K562 (cell line): ENCODE results near the gene MMP20. TPM values are rescaled to one million over a fixed set of nuclear protein-coding genes. Genes with fewer than 3 reads are reported as not detected.

Experiments used
- ATAC-seq: fragments of 200-7000 bp; cut with Tn5 transposase; 3 replicates; pipeline ENCODE4 v1.9.1; 2020; ENCODE audit warnings: moderate library complexity
- BruUV-seq: library from RNA; stranded (reverse); fragments of 400-500 nt; replicated peaks from 2 replicates; lab custom pipeline; 2021; lab: Mats Ljungman, UMichigan
- CTCF ChIA-PET: fragments of 300-600 bp; formaldehyde crosslinking; extraction: SDS; loops from one replicate; lab custom pipeline; 2021; ENCODE audit warnings: low intra/inter-chr PET ratio; lab: Yijun Ruan, JAX
- POLR2A ChIA-PET: fragments of 300-600, 350-650 bp; sonication (Branson Sonifier 250); formaldehyde crosslinking; extraction: SDS; loops from one replicate; lab custom pipeline; 2021; ENCODE audit warnings: antibody characterized with exemption, inconsistent platforms; lab: Yijun Ruan, JAX
- DNase-seq, 4 experiments: peaks; one replicate each; pipeline versions ENCODE4 v3.0.0 to v3.0.0-alpha.2; 2011 to 2018; ENCODE audit warnings: low spot score in 3 of 4, mixed read lengths in 3 of 4; ENCODE audit errors: extremely low read depth in 1 of 4
- FAIRE-seq: peaks from 2 replicates; lab custom pipeline; 2011; peaks lifted over from hg19 to GRCh38; lab: Jason Lieb, UNC
- H2AFZ ChIP-seq: 2 replicates; pipeline ENCODE4 v1.6.0; 2011; ENCODE audit warnings: low read depth, low read length, control low read depth, inconsistent platforms
- H3K27ac ChIP-seq: fragments of 200-600 bp; 3 replicates; pipeline ENCODE4 v1.8.0; 2011; ENCODE audit warnings: low read depth, mild to moderate bottlenecking, control low read depth, inconsistent platforms, low read length, moderate library complexity, mixed read lengths; ENCODE audit errors: extremely low read depth
- H3K27me3 ChIP-seq, 2 experiments: fragments of 300-600 bp in 1 of 2; 2 replicates in 1 of 2; 3 replicates in 1 of 2; pipeline versions ENCODE4 v1.6.0 to v1.8.0; 2011; ENCODE audit warnings: inconsistent platforms in 2 of 2, low read length in 2 of 2, mild to moderate bottlenecking in 1 of 2, mixed read lengths in 1 of 2, moderate library complexity in 1 of 2; ENCODE audit not compliant: control insufficient read depth in 2 of 2, insufficient read depth in 2 of 2
- H3K36me3 ChIP-seq: fragments of 300-600 bp; 3 replicates; pipeline ENCODE4 v1.8.0; 2011; ENCODE audit warnings: mild to moderate bottlenecking, low read length, inconsistent platforms; ENCODE audit not compliant: control insufficient read depth, insufficient read depth
- H3K4me1 ChIP-seq, 2 experiments: fragments of 200-600 bp in 1 of 2; replicated peaks in 1 of 2; 2 replicates in 1 of 2; 3 replicates in 1 of 2; pipeline versions ENCODE4 v1.5.1 to v1.8.0; 2011; ENCODE audit warnings: inconsistent platforms in 2 of 2, low read length in 2 of 2, mild to moderate bottlenecking in 1 of 2, mixed read lengths in 1 of 2, moderate library complexity in 1 of 2; ENCODE audit not compliant: control insufficient read depth in 2 of 2, insufficient read depth in 2 of 2
- H3K4me2 ChIP-seq: 2 replicates; pipeline ENCODE4 v1.6.1; 2011; ENCODE audit warnings: low read length, control low read depth, inconsistent platforms, mixed read lengths; ENCODE audit not compliant: insufficient read depth
- H3K4me3 ChIP-seq: fragments of 200-600 bp; sonication (generic), shearing (Covaris generic); 2 replicates; pipeline ENCODE4 v1.5.1; 2016; ENCODE audit warnings: control low read depth, inconsistent platforms
- H3K79me2 ChIP-seq: fragments of 200-600 bp; 3 replicates; pipeline ENCODE4 v1.8.0; 2011; ENCODE audit warnings: low read length, inconsistent platforms; ENCODE audit not compliant: control insufficient read depth, insufficient read depth
- H3K9ac ChIP-seq, 2 experiments: 2 replicates each; pipeline versions ENCODE4 v1.6.0 to v1.6.1; 2011; ENCODE audit warnings: low read depth in 2 of 2, low read length in 2 of 2, control low read depth in 1 of 2, inconsistent platforms in 1 of 2, mild to moderate bottlenecking in 1 of 2, mixed read lengths in 1 of 2; ENCODE audit not compliant: insufficient read depth in 1 of 2
- H3K9me1 ChIP-seq: one replicate; pipeline ENCODE4 v1.6.0; 2011; ENCODE audit warnings: inconsistent platforms, mild to moderate bottlenecking, low read length, moderate library complexity; ENCODE audit not compliant: control insufficient read depth, insufficient read depth
- H3K9me3 ChIP-seq: replicated peaks from 2 replicates; pipeline ENCODE4 v1.5.1; 2011; ENCODE audit warnings: low read depth, low read length, inconsistent platforms; ENCODE audit not compliant: control insufficient read depth, insufficient read depth
- H4K20me1 ChIP-seq: replicated peaks from 2 replicates; pipeline ENCODE4 v1.6.1; 2011; ENCODE audit warnings: low read length, inconsistent platforms, mixed read lengths; ENCODE audit not compliant: control insufficient read depth, insufficient read depth
- GTF3C2 ChIP-seq: IDR thresholded peaks from 3 replicates; pipeline ENCODE4 v1.6.1; 2011; ENCODE audit warnings: borderline replicate concordance, mild to moderate bottlenecking, moderate library complexity; ENCODE audit not compliant: insufficient read length; ENCODE audit errors: extremely low read depth
- KDM5B ChIP-seq: fragments of 200-600 bp; sonication (generic); IDR thresholded peaks from 2 replicates; pipeline ENCODE4 v1.6.1; 2012; ENCODE audit warnings: low read depth, mild to moderate bottlenecking, moderate library complexity, low read length, control low read depth, inconsistent platforms; ENCODE audit not compliant: insufficient replicate concordance
- LEF1 ChIP-seq: fragments of 450-650 bp; IDR thresholded peaks from 2 replicates; pipeline ENCODE4 v1.6.1; 2016; ENCODE audit warnings: mild to moderate bottlenecking
- NR1H2 ChIP-seq: sonication (generic); formaldehyde crosslinking; IDR thresholded peaks from 2 replicates; pipeline ENCODE4 v1.4.0; 2020; ENCODE audit warnings: mild to moderate bottlenecking, missing genetic modification reagents
- in situ Hi-C: fragments of 300-500 bp; cut with MboI; formaldehyde crosslinking; loops from 4 replicates; pipeline ENCODE4 v1.15.0; 2018; ENCODE audit warnings: inconsistent platforms, mixed read lengths
- intact Hi-C: fragments of 100-400 bp; cut with micrococcal nuclease; formaldehyde crosslinking; loops from 2 replicates; pipeline ENCODE4 v1.14.2; 2022
- polyA plus RNA-seq, 8 experiments: library from polyadenylated mRNA; depleted of rRNA in 4 of 8; stranded (reverse) in 5 of 8; unstranded in 3 of 8; fragments of >200 nt; fragmentation: Nextera tagmentation in 2 of 8; fragmentation: Illumina TruSeq in 1 of 8; extraction: Ambion mirVana in 2 of 8; extraction: Trizol in 1 of 8; gene quantifications; 2 replicates each; pipeline versions ENCODE4 v1.2.1 to v1.2.3, GENCODE V29; 2011 to 2014; ENCODE audit warnings: inconsistent platforms in 1 of 8, missing spikeins in 1 of 8
- total RNA-seq, 7 experiments: library from RNA; depleted of rRNA in 6 of 7; stranded (reverse); fragments of >200 nt in 6 of 7; fragmentation: Illumina TruSeq in 2 of 7; extraction: Trizol in 2 of 7; gene quantifications; 2 replicates each; pipeline versions ENCODE4 v1.2.1 to v1.2.3, GENCODE V29; 2011 to 2021; ENCODE audit warnings: low replicate concordance in 1 of 7

The MMP20 gene
- total and polyA plus RNA-seq, 9 of the 15 experiments (the other 6 are each of a cell fraction or from before 2014, with no cell fraction given) = not detected

GRCh38 chr11:102559839-102560238, 65.3 kb downstream of the MMP20 start:
- H3K36me3 ChIP-seq = no peaks in the 10 kb centered on the region
- DNase-seq (no peak), ATAC-seq (no peak), FAIRE-seq (no peak)
- H3K27me3 ChIP-seq = no peaks in the 10 kb centered on the region
- no peak overlapping the region for H3K4me2 ChIP-seq
- no peak for TF ChIP-seq NR1H2 (CRISPR knock-in tag)
- no peak for TF ChIP-seq LEF1
- no peak for TF ChIP-seq KDM5B
- no peak for TF ChIP-seq GTF3C2
- in situ Hi-C loops = no loop called here
- no peaks in the 10 kb centered on the region for H4K20me1 ChIP-seq
- ChIA-PET POLR2A (no interaction called here), CTCF (no interaction called here)
- no peak overlapping the region for H2AFZ ChIP-seq
- no peaks in the 10 kb centered on the region; a peak in 2 of 5 replicates for H3K4me1 ChIP-seq
- no peak overlapping the region for H3K9ac ChIP-seq
- H3K27ac ChIP-seq = no peak overlapping the region
- H3K4me3 ChIP-seq = no peak overlapping the region
- no peaks in the 10 kb centered on the region for H3K9me3 ChIP-seq
- no peaks in the 10 kb centered on the region for H3K79me2 ChIP-seq
- H3K9me1 ChIP-seq = no peaks in the 10 kb centered on the region
- BruUV-seq = no TSS peak
- intact Hi-C loops = no loop called here
